Adrenal gland (tissue), 5 donors: ENCODE measurements around the gene SEPTIN2.

ENCODE experiments used
- CTCF ChIP-seq, 6 experiments: fragments of 450-650 bp in 4 of 6; fragments of 200-600 bp in 2 of 6; sonication (generic) in 1 of 6; IDR thresholded peaks; 1 replicate in 5 of 6; 2 replicates in 1 of 6; pipeline versions ENCODE4 v1.5.1 to v1.8.0; 2016 to 2021; ENCODE audit warnings: antibody characterized with exemption in 6 of 6, mild to moderate bottlenecking in 2 of 6, moderate library complexity in 1 of 6
- POLR2A ChIP-seq, 2 donors: fragments of 450-650 bp; IDR thresholded peaks; one replicate each; pipeline ENCODE4 v1.6.1; 2017; ENCODE audit warnings: antibody characterized with exemption in 2 of 2, mild to moderate bottlenecking in 2 of 2, moderate library complexity in 1 of 2
- donor health status: DM: no; HTN: no; CAD: no.

DNA sequence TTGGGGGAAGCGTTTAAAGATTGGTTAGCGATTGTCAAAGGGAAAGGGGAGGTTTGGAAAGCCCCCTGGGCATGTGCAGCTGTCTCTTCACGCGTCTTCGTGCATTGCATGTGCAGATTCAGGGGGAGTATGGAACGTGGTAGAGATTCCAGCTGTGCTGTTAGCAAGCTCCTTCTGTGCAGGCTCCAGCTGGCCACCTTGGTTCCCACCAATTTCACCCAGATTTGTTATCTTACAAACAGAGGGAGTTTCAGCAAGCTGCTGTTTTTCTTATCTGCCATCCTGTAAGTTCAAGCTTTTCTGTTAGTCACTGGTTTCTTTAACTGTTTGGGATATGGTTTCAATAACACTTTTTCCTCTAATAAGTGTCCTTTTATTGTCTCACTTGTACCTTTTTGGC lies 70.8 kb downstream of the SEPTIN2 start:
- TF ChIP-seq CTCF (IDR thresholded peaks at IDR 0.05) (no peak), POLR2A (IDR thresholded peaks at IDR 0.05) (no peak)
